Stimulated activated CD8-positive, alpha-beta memory T cell treated with anti-CD3 and anti-CD28 coated beads, Interleukin-15, amount 100 ng/mL, for 24 hours (primary cell): ENCODE measurements around the gene SEMA5B.

ENCODE experiments used
- DNase-seq: peaks from one replicate; pipeline ENCODE4 v3.0.0-alpha.2; 2020; ENCODE audit warnings: low read depth

The SEMA5B gene

GRCh38 chr3:123027292-123028232 lies at the start of gene SEMA5B:
TSS of gene SEMA5B (minus strand) at chr3:123027763. CDS start at chr3:122961263, 66,500 bp downstream.
- no peak for DNase-seq

GRCh38 chr3:123076496-123077418 lies 49.2 kb upstream of the SEMA5B start:
- no peak for DNase-seq

- DNase-seq: no peak
Measured at GRCh38 chr3:123076112-123076495, 48.5 kb upstream of the SEMA5B start.

- DNase-seq: no peak
Measured at GRCh38 chr3:123075359-123075758, 47.8 kb upstream of the SEMA5B start.

- no peak for DNase-seq
Measured at GRCh38 chr3:123072564-123072963, 45.0 kb upstream of the SEMA5B start.

GRCh38 chr3:123072152-123072551 lies 44.6 kb upstream of the SEMA5B start:
- no peak for DNase-seq

GRCh38 chr3:123071581-123071980 lies 44.0 kb upstream of the SEMA5B start:
- DNase-seq: no peak

GRCh38 chr3:123071146-123071545 lies 43.6 kb upstream of the SEMA5B start:
- no peak for DNase-seq

GRCh38 chr3:123070510-123070909 lies 42.9 kb upstream of the SEMA5B start:
- no peak for DNase-seq

- DNase-seq: no peak
Measured at GRCh38 chr3:123068601-123069381, 41.2 kb upstream of the SEMA5B start.

- peak; percentile 14 for DNase-seq
Measured at GRCh38 chr3:123067689-123068600, 40.4 kb upstream of the SEMA5B start.

- peak; percentile 49 for DNase-seq
Measured at GRCh38 chr3:123066896-123067688, 39.5 kb upstream of the SEMA5B start, which contains the start of gene PDIA5. TSS of gene PDIA5 (plus strand) at chr3:123067025. CDS start at chr3:123067165, 140 bp downstream.

GRCh38 chr3:123066599-123066895 lies 39.0 kb upstream of the SEMA5B start:
- DNase-seq: no peak

GRCh38 chr3:123064914-123065313 lies 37.4 kb upstream of the SEMA5B start:
- no peak for DNase-seq

- DNase-seq: no peak
Measured at GRCh38 chr3:123064506-123064905, 36.9 kb upstream of the SEMA5B start.

GRCh38 chr3:123063034-123063433 lies 35.5 kb upstream of the SEMA5B start:
- no peak for DNase-seq

GRCh38 chr3:123061856-123062255 lies 34.3 kb upstream of the SEMA5B start:
- DNase-seq: no peak

GRCh38 chr3:123060054-123060453 lies 32.5 kb upstream of the SEMA5B start:
- no peak for DNase-seq

- DNase-seq: no peak
Measured at GRCh38 chr3:123058505-123058904, 30.9 kb upstream of the SEMA5B start.

- DNase-seq: no peak
Measured at GRCh38 chr3:123055352-123055751, 27.8 kb upstream of the SEMA5B start.
